Measurements from ENCODE around the gene CBX8.

DNA sequence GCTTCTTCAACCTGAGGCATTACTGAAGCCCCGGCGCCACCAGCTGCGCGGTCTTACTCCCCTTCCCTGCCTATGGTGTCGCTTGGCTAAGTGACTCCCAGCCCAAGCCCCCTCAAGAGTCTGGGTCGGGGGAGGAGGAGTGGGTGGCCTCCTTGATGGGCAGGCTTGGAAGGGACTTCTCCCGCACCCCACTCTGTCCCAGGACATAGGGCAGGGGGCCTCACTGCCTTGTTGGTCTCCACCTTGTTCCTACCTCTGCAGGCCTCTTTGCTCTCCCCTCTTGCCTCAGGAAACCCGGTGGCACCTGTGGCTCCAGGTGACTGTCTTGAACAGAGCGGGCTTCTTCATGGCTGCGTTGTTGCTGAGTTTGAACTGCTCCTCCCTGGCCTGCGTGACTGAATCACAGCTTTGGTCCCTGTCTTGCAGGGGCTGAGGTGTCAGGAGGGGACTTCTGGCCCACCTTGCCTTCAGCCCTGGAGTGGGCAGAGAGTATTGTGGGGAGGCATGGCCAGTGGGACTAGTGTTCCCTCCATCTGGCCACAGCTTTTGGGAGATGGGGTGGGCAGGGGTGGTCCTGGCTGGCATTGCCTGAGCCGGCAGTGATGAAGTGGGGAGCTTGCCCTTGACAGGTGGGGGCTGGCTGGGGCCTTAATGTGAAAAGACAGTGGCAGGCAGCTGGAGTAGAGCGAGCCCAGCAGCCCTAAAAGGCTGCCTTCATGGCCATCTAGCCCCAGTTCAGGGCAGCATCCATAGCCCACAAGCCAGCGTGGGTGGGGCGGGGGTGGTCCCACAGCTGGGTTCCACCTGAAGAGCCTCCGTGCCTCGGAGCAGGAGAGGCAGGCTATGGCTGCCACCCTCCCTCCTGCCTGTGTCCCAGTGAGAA, 11.6 kb downstream of the CBX8 start:
- TF ChIP-seq BHLHE40 (IDR thresholded peaks at IDR 0.05; ENCODE audit: borderline replicate concordance) (no peak), FOXK2 (IDR thresholded peaks at IDR 0.05) (no peak), ARNT (IDR thresholded peaks at IDR 0.05) (no peak), ELF4 (IDR thresholded peaks at IDR 0.05) (no peak)
